Amygdala (tissue), 56 donors: ENCODE data around the gene KCNQ1OT1.

Experiments used
- DNase-seq, 56 donors: peaks; one replicate each; lab custom pipeline; 2025; lab: John Stamatoyannopoulos, UW

Gene KCNQ1OT1

GRCh38 chr11:2722955-2723354 lies 23.2 kb upstream of the KCNQ1OT1 start:
- DNase-seq, result no peak

GRCh38 chr11:2721210-2721916 lies 21.6 kb upstream of the KCNQ1OT1 start:
- DNase-seq, result no peak

- no peak for DNase-seq
Observed at GRCh38 chr11:2719831-2720590, 20.2 kb upstream of the KCNQ1OT1 start.

GRCh38 chr11:2718817-2719438 lies 19.1 kb upstream of the KCNQ1OT1 start:
- DNase-seq, result no peak

GRCh38 chr11:2717561-2718325 lies 17.9 kb upstream of the KCNQ1OT1 start:
- no peak for DNase-seq

GRCh38 chr11:2716376-2717095 lies 16.7 kb upstream of the KCNQ1OT1 start:
- DNase-seq, result no peak

GRCh38 chr11:2715716-2716350 lies 16.0 kb upstream of the KCNQ1OT1 start:
- DNase-seq, result no peak

GRCh38 chr11:2714871-2715270 lies 15.1 kb upstream of the KCNQ1OT1 start:
- no peak for DNase-seq

GRCh38 chr11:2714463-2714800 lies 14.6 kb upstream of the KCNQ1OT1 start:
- DNase-seq, result no peak

- DNase-seq, result no peak
Observed at GRCh38 chr11:2713661-2714462, 14.1 kb upstream of the KCNQ1OT1 start.

GRCh38 chr11:2713094-2713493 lies 13.3 kb upstream of the KCNQ1OT1 start:
- no peak for DNase-seq

GRCh38 chr11:2711161-2711560 lies 11.4 kb upstream of the KCNQ1OT1 start:
- DNase-seq, result no peak

- DNase-seq, result no peak
Observed at GRCh38 chr11:2709429-2709828, 9.6 kb upstream of the KCNQ1OT1 start.

GRCh38 chr11:2708757-2709281 lies 9.0 kb upstream of the KCNQ1OT1 start:
- no peak for DNase-seq

- peak in 2 of 56 donors; percentile 23 to 36 for DNase-seq
Observed at GRCh38 chr11:2708151-2708581, 8.4 kb upstream of the KCNQ1OT1 start.

GRCh38 chr11:2707736-2708135 lies 7.9 kb upstream of the KCNQ1OT1 start:
- no peak for DNase-seq

GRCh38 chr11:2706321-2706720 lies 6.5 kb upstream of the KCNQ1OT1 start:
- DNase-seq, result no peak

- DNase-seq, result no peak
Observed at GRCh38 chr11:2704896-2705606, 5.3 kb upstream of the KCNQ1OT1 start.
